ENCODE data around the gene TNFSF15. TPM values are rescaled to one million over a fixed set of nuclear protein-coding genes. Genes with fewer than 3 reads are reported as not detected.

TNFSF15 gene
- total and polyA plus RNA-seq, 2 experiments from 2014 or later = under 0.01 TPM; not detected in 1

DNA sequence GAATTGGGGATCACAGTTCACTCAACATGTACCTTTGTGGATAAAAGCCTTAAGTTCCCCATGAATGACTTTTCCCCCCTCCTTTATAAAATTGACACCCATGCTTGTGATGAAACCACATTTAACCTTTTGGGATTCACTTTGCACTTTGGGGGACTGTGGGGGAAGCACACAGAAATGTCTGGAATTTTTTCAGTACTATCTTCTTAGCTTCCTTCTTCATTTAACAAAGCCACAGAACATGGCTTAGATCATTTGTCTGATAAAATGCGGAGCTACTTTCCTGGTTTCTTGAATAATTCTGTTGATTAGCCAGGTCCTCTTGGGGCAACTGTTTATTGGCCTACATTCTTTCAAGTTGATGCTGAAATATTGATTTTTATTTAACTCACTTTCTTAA is 29.9 kb downstream of the TNFSF15 start:
- Histone ChIP-seq H3K4me1 (ENCODE audit: insufficient read depth) (peaks cover 11% of the 10 kb centered on the region), H4K20me1 (ENCODE audit: insufficient read depth) (no peaks in the 10 kb centered on the region), H3F3A (ENCODE audit: insufficient read depth) (no peaks in the 10 kb centered on the region), H3K9me2 (ENCODE audit: insufficient read depth) (no peaks in the 10 kb centered on the region), H3K36me3 (ENCODE audit: low read depth) (no peaks in the 10 kb centered on the region), H3K27ac (no peak overlapping the region), H2AFZ (no peak overlapping the region), H3K79me2 (ENCODE audit: insufficient read depth) (no peaks in the 10 kb centered on the region), H3K9me3 (ENCODE audit: low read depth) (no peaks in the 10 kb centered on the region), H3K9ac (no peak overlapping the region), H3K27me3 (replicated peaks; ENCODE audit: insufficient read depth) (0 out of 2 replicates have a peak, but pooled peaks cover 6% of the 10 kb centered on the region), H3K4me3 (no peak overlapping the region), H3K4me2 (ENCODE audit: unreplicated experiment) (no peak overlapping the region)
- in situ Hi-C loops (cut with MboI) = no loop called here
- no peak for TF ChIP-seq EZH2phosphoT487 (IDR thresholded peaks at IDR 0.05; ENCODE audit: insufficient read depth, low read depth)
- no peak for TF ChIP-seq EZH2 (IDR thresholded peaks at IDR 0.05; ENCODE audit: insufficient read depth, poor library complexity, severe bottlenecking)
- WGBS, 2 experiments (ENCODE audit: low coverage in 1 of 2, low lambda C conversion rate in 2 of 2, missing lambda C conversion rate in 2 of 2) = 64 to 74% methylated on average over 1 of the region's 1 CpG
- DNase-seq = no peak

GRCh38 chr9:114775121-114775520 is 30.7 kb downstream of the TNFSF15 start:
- DNase-seq = no peak
- H3K9me2 ChIP-seq (ENCODE audit: insufficient read depth) = no peaks in the 10 kb centered on the region
- in situ Hi-C loops (cut with MboI) = no loop called here
- H3K27ac ChIP-seq = no peak overlapping the region
- H3K79me2 ChIP-seq (ENCODE audit: insufficient read depth) = no peaks in the 10 kb centered on the region
- H3K9ac ChIP-seq = no peak overlapping the region
- TF ChIP-seq EZH2phosphoT487 (IDR thresholded peaks at IDR 0.05; ENCODE audit: insufficient read depth, low read depth) = no peak
- no peak for TF ChIP-seq EZH2 (IDR thresholded peaks at IDR 0.05; ENCODE audit: insufficient read depth, poor library complexity, severe bottlenecking)
- H3K27me3 ChIP-seq (replicated peaks; ENCODE audit: insufficient read depth) = 0 out of 2 replicates have a peak, but pooled peaks cover 6% of the 10 kb centered on the region
- no peaks in the 10 kb centered on the region for H3K9me3 ChIP-seq (ENCODE audit: low read depth)
- H3K4me1 ChIP-seq (ENCODE audit: insufficient read depth) = peaks cover 11% of the 10 kb centered on the region
- no peaks in the 10 kb centered on the region for H3F3A ChIP-seq (ENCODE audit: insufficient read depth)
- no peaks in the 10 kb centered on the region for H4K20me1 ChIP-seq (ENCODE audit: insufficient read depth)
- no peak overlapping the region for H2AFZ ChIP-seq
- 93 to 96% methylated on average over 1 of the region's 1 CpG for WGBS, 2 experiments (ENCODE audit: low coverage in 1 of 2, low lambda C conversion rate in 2 of 2, missing lambda C conversion rate in 2 of 2)
- H3K4me3 ChIP-seq = no peak overlapping the region
- H3K4me2 ChIP-seq (ENCODE audit: unreplicated experiment) = no peak overlapping the region
- no peaks in the 10 kb centered on the region for H3K36me3 ChIP-seq (ENCODE audit: low read depth)

- TF ChIP-seq EZH2 (IDR thresholded peaks at IDR 0.05; ENCODE audit: insufficient read depth, poor library complexity, severe bottlenecking) = no peak
- no peak for TF ChIP-seq EZH2phosphoT487 (IDR thresholded peaks at IDR 0.05; ENCODE audit: insufficient read depth, low read depth)
- no peaks in the 10 kb centered on the region for H3K9me2 ChIP-seq (ENCODE audit: insufficient read depth)
- no peaks in the 10 kb centered on the region for H3K79me2 ChIP-seq (ENCODE audit: insufficient read depth)
- no peak overlapping the region for H3K4me3 ChIP-seq
- in situ Hi-C loops (cut with MboI) = no loop called here
- no peaks in the 10 kb centered on the region for H3K36me3 ChIP-seq (ENCODE audit: low read depth)
- H3F3A ChIP-seq (ENCODE audit: insufficient read depth) = no peaks in the 10 kb centered on the region
- H3K27me3 ChIP-seq (replicated peaks; ENCODE audit: insufficient read depth) = 0 out of 2 replicates have a peak, but pooled peaks cover 6% of the 10 kb centered on the region
- no peaks in the 10 kb centered on the region for H4K20me1 ChIP-seq (ENCODE audit: insufficient read depth)
- H3K9me3 ChIP-seq (ENCODE audit: low read depth) = no peaks in the 10 kb centered on the region
- H3K4me2 ChIP-seq (ENCODE audit: unreplicated experiment) = no peak overlapping the region
- peaks cover 5% of the 10 kb centered on the region for H3K4me1 ChIP-seq (ENCODE audit: insufficient read depth)
- no peak overlapping the region for H3K9ac ChIP-seq
- H2AFZ ChIP-seq = no peak overlapping the region
- 69 to 79% methylated on average over 4 of the region's 4 CpGs for WGBS, 2 experiments (ENCODE audit: low coverage in 1 of 2, low lambda C conversion rate in 2 of 2, missing lambda C conversion rate in 2 of 2)
- DNase-seq = no peak
- no peak overlapping the region for H3K27ac ChIP-seq
Measured at GRCh38 chr9:114774524-114774923, 31.3 kb downstream of the TNFSF15 start.

- Histone ChIP-seq H3K4me1 (ENCODE audit: insufficient read depth) (no peaks in the 10 kb centered on the region), H2AFZ (no peak overlapping the region), H3K9me2 (ENCODE audit: insufficient read depth) (no peaks in the 10 kb centered on the region), H3F3A (ENCODE audit: insufficient read depth) (no peaks in the 10 kb centered on the region), H3K9me3 (ENCODE audit: low read depth) (no peaks in the 10 kb centered on the region), H3K4me3 (no peak overlapping the region), H4K20me1 (ENCODE audit: insufficient read depth) (no peaks in the 10 kb centered on the region), H3K36me3 (ENCODE audit: low read depth) (no peaks in the 10 kb centered on the region), H3K4me2 (ENCODE audit: unreplicated experiment) (no peak overlapping the region), H3K27ac (no peak overlapping the region), H3K27me3 (replicated peaks; ENCODE audit: insufficient read depth) (peaks cover 6% of the 10 kb centered on the region; the same call in 1 of the 2 replicates), H3K79me2 (ENCODE audit: insufficient read depth) (no peaks in the 10 kb centered on the region), H3K9ac (no peak overlapping the region)
- in situ Hi-C loops (cut with MboI) = no loop called here
- TF ChIP-seq EZH2 (IDR thresholded peaks at IDR 0.05; ENCODE audit: insufficient read depth, poor library complexity, severe bottlenecking) (no peak), EZH2phosphoT487 (IDR thresholded peaks at IDR 0.05; ENCODE audit: insufficient read depth, low read depth) (no peak)
- peak; percentile 36 for DNase-seq
- 73 to 77% methylated on average over 6 of the region's 6 CpGs for WGBS, 2 experiments (ENCODE audit: low coverage in 1 of 2, low lambda C conversion rate in 2 of 2, missing lambda C conversion rate in 2 of 2)
Measured at GRCh38 chr9:114771889-114772288, 34.0 kb downstream of the TNFSF15 start.

- H3K27me3 ChIP-seq (replicated peaks; ENCODE audit: insufficient read depth) = peaks cover 5% of the 10 kb centered on the region; the same call in 1 of the 2 replicates
- no peaks in the 10 kb centered on the region for H3K4me1 ChIP-seq (ENCODE audit: insufficient read depth)
- no peaks in the 10 kb centered on the region for H3K36me3 ChIP-seq (ENCODE audit: low read depth)
- no peaks in the 10 kb centered on the region for H3K9me3 ChIP-seq (ENCODE audit: low read depth)
- no peaks in the 10 kb centered on the region for H4K20me1 ChIP-seq (ENCODE audit: insufficient read depth)
- no peak overlapping the region for H3K27ac ChIP-seq
- H3K4me3 ChIP-seq = no peak overlapping the region
- H2AFZ ChIP-seq = no peak overlapping the region
- H3K4me2 ChIP-seq (ENCODE audit: unreplicated experiment) = no peak overlapping the region
- DNase-seq = no peak
- no peaks in the 10 kb centered on the region for H3K9me2 ChIP-seq (ENCODE audit: insufficient read depth)
- no peaks in the 10 kb centered on the region for H3F3A ChIP-seq (ENCODE audit: insufficient read depth)
- H3K9ac ChIP-seq = no peak overlapping the region
- H3K79me2 ChIP-seq (ENCODE audit: insufficient read depth) = no peaks in the 10 kb centered on the region
- in situ Hi-C loops (cut with MboI) = no loop called here
- 93 to 100% methylated on average over 3 of the region's 3 CpGs for WGBS, 2 experiments (ENCODE audit: low coverage in 1 of 2, low lambda C conversion rate in 2 of 2, missing lambda C conversion rate in 2 of 2)
- no peak for TF ChIP-seq EZH2 (IDR thresholded peaks at IDR 0.05; ENCODE audit: insufficient read depth, poor library complexity, severe bottlenecking)
- no peak for TF ChIP-seq EZH2phosphoT487 (IDR thresholded peaks at IDR 0.05; ENCODE audit: insufficient read depth, low read depth)
Measured at GRCh38 chr9:114770991-114771390, 34.8 kb downstream of the TNFSF15 start.

Data from GM23248 (cell line).